Osteocyte (in vitro differentiated cells): ENCODE data around the gene MDGA2. TPM values are rescaled to one million over a fixed set of nuclear protein-coding genes. Genes with fewer than 3 reads are reported as not detected.

Experiments
- DNase-seq: peaks from one replicate; pipeline ENCODE4 v3.0.0; 2021; ENCODE audit warnings: mixed read lengths; ENCODE audit not compliant: unreplicated experiment; ENCODE audit errors: extremely low spot score
- H3K27ac Mint-ChIP-seq: one replicate; pipeline ENCODE4 v1.8.0; 2021; ENCODE audit warnings: mild to moderate bottlenecking, mixed read lengths; ENCODE audit not compliant: unreplicated experiment
- H3K27me3 Mint-ChIP-seq: one replicate; pipeline ENCODE4 v1.8.0; 2021; ENCODE audit warnings: mixed read lengths; ENCODE audit not compliant: unreplicated experiment
- H3K36me3 Mint-ChIP-seq: one replicate; pipeline ENCODE4 v1.8.0; 2021; ENCODE audit warnings: mixed read lengths; ENCODE audit not compliant: unreplicated experiment
- H3K4me1 Mint-ChIP-seq: one replicate; pipeline ENCODE4 v1.8.0; 2021; ENCODE audit warnings: mixed read lengths; ENCODE audit not compliant: unreplicated experiment
- H3K4me3 Mint-ChIP-seq: one replicate; pipeline ENCODE4 v1.8.0; 2021; ENCODE audit warnings: mild to moderate bottlenecking, moderate library complexity, mixed read lengths; ENCODE audit not compliant: unreplicated experiment
- H3K9me3 Mint-ChIP-seq: one replicate; pipeline ENCODE4 v1.8.0; 2021; ENCODE audit warnings: mixed read lengths; ENCODE audit not compliant: unreplicated experiment
- total RNA-seq: library from RNA; stranded (reverse); gene quantifications from 2 replicates; pipeline ENCODE4 v1.2.1, GENCODE V29; 2021
- TF ChIP-seq, protein P1 (sequence below): fragments of 200-600 bp; sonication (generic); IDR thresholded peaks from 2 replicates; pipeline ENCODE4 v1.5.0; 2021; ENCODE audit warnings: antibody characterized with exemption, mild to moderate bottlenecking, moderate library complexity

MDGA2 gene
- total RNA-seq, 1 donor from 2014 or later, result 0.19 TPM

DNA sequence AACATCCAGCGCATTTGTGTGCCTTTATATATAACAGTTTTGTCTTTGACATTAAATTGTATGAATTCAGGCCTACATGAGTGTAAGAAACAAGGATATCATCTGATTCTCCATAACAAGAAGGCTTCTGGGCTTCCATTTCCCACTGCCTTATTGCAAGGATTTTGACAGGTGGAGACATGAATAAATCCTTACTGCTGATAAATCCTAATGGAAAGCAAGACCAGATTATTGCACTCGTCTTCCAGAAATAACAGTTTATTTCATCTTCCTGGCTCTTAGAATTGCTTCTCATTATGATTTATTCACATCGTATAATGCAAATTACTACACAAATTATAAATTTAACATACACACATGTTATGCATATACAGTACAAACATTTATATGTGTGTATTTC is 348.1 kb downstream of the MDGA2 start:
- DNase-seq, result no peak
- TF ChIP-seq, protein P1, sequence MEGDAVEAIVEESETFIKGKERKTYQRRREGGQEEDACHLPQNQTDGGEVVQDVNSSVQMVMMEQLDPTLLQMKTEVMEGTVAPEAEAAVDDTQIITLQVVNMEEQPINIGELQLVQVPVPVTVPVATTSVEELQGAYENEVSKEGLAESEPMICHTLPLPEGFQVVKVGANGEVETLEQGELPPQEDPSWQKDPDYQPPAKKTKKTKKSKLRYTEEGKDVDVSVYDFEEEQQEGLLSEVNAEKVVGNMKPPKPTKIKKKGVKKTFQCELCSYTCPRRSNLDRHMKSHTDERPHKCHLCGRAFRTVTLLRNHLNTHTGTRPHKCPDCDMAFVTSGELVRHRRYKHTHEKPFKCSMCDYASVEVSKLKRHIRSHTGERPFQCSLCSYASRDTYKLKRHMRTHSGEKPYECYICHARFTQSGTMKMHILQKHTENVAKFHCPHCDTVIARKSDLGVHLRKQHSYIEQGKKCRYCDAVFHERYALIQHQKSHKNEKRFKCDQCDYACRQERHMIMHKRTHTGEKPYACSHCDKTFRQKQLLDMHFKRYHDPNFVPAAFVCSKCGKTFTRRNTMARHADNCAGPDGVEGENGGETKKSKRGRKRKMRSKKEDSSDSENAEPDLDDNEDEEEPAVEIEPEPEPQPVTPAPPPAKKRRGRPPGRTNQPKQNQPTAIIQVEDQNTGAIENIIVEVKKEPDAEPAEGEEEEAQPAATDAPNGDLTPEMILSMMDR, result no peak
- Mint-ChIP-seq H3K4me1 (no peaks in the 10 kb centered on the region), H3K27me3 (peaks cover 10% of the 10 kb centered on the region), H3K9me3 (no peaks in the 10 kb centered on the region), H3K36me3 (no peaks in the 10 kb centered on the region), H3K27ac (no peak overlapping the region), H3K4me3 (no peak overlapping the region)

DNA sequence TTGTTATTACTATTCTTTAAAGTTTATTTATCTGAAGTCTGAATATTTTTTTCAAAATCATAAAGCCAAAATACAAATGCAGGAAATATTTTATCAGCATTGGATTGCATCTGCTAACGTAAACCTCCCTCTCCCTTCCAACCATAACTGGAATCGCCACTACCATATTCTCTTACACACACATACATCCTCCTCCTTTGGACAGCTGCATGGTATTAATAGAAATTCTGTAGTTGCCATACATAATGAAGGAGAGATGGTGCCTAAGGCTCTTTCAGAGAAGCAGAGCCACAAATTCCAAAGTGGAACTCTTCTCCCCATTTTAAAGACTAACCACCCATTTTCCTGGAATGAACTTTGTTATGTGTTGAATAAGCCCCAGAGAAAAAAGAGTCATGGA is 352.7 kb downstream of the MDGA2 start:
- Mint-ChIP-seq H3K4me1 (no peaks in the 10 kb centered on the region), H3K9me3 (no peaks in the 10 kb centered on the region), H3K4me3 (no peak overlapping the region), H3K27ac (no peak overlapping the region), H3K36me3 (no peaks in the 10 kb centered on the region), H3K27me3 (peaks cover 7% of the 10 kb centered on the region)
- TF ChIP-seq, protein P1, result no peak
- DNase-seq, result no peak

DNA sequence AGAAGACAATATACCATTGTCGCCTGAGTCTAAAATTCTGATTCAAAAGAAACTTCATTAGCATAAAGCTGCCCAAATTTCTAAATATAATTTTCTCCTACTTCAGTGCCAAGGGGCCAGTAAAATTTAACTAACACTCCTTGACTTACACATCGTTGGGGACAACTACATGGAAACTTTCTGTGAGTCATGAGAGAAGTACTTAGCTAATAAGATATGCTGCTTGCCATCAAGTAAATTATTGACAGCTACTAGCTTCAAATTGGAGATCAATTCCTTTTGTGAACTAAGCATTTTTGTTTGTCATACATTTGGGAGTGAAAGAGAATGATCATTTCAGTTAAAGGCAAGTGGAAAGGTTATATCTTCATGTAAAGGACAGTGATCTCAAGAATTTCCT is 373.3 kb downstream of the MDGA2 start:
- H3K27ac Mint-ChIP-seq, result no peak overlapping the region
- TF ChIP-seq, protein P1, result no peak
- no peak overlapping the region for H3K4me3 Mint-ChIP-seq
- no peak for DNase-seq
- H3K36me3 Mint-ChIP-seq, result no peaks in the 10 kb centered on the region
- peaks cover 8% of the 10 kb centered on the region for H3K4me1 Mint-ChIP-seq
- no peaks in the 10 kb centered on the region for H3K9me3 Mint-ChIP-seq
- no peaks in the 10 kb centered on the region for H3K27me3 Mint-ChIP-seq

DNA sequence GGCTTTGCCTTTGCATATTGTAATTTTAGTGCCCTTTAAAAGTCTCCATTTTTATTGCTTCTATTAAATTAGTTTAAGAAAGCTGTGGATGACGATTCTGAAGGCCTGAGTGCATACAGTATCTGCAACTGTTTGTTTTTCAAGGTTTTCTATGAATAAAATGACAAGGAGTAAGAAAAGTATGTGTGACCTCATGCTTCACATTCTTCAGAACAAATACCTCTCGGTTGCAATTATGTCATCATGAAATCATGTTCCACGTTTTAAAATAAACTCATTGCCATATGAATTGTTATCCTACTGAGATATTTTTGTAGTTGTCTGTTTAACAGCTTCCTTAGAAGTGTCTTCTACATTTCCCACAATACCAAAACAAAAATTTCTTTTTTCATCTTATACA is 374.6 kb downstream of the MDGA2 start:
- no peaks in the 10 kb centered on the region for H3K27me3 Mint-ChIP-seq
- H3K27ac Mint-ChIP-seq, result no peak overlapping the region
- H3K9me3 Mint-ChIP-seq, result no peaks in the 10 kb centered on the region
- TF ChIP-seq, protein P1, result no peak
- no peak overlapping the region for H3K4me3 Mint-ChIP-seq
- H3K36me3 Mint-ChIP-seq, result no peaks in the 10 kb centered on the region
- DNase-seq, result no peak
- peaks cover 8% of the 10 kb centered on the region for H3K4me1 Mint-ChIP-seq

DNA sequence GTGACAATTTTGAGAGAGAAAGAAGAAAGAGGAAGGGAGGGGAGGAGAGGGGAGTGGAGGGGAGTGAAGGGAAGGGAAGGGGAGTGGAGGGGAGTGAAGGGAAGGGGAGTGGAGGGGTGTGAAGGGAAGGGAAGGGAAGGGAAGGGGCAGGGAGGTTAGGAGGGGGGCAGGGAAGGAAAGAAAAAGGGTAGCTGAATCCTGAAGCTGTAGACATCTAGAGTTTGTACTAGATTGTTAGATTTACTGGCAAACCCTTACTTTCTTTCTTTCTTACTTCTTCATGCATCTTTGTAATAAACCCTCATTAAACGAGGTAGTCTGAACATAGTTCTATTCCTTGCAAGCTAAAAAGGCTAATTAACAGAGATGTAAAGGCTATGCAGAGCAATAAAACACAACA is 378.0 kb downstream of the MDGA2 start:
- TF ChIP-seq, protein P1, result no peak
- Mint-ChIP-seq H3K4me3 (no peak overlapping the region), H3K27me3 (no peaks in the 10 kb centered on the region), H3K9me3 (no peaks in the 10 kb centered on the region), H3K27ac (no peak overlapping the region), H3K36me3 (no peaks in the 10 kb centered on the region), H3K4me1 (peaks cover 8% of the 10 kb centered on the region)
- no peak for DNase-seq
